ENCODE results near the gene RGS21. TPM values are rescaled to one million over a fixed set of nuclear protein-coding genes. Genes with fewer than 3 reads are reported as not detected.

The RGS21 gene
- total and polyA plus RNA-seq, 2 experiments from 2014 or later = not detected

- Histone ChIP-seq H3K4me1 (ENCODE audit: insufficient read depth) (no peaks in the 10 kb centered on the region), H3K36me3 (replicated peaks; ENCODE audit: insufficient read depth, low read depth) (no peaks in the 10 kb centered on the region), H3K4me2 (no peak overlapping the region), H3K9me3 (ENCODE audit: low read depth) (no peaks in the 10 kb centered on the region), H4K20me1 (ENCODE audit: insufficient read depth, poor library complexity, severe bottlenecking) (no peaks in the 10 kb centered on the region), H3K79me2 (no peaks in the 10 kb centered on the region), H2AFZ (no peak overlapping the region), H3K4me3 (no peak overlapping the region), H3K27ac (no peak overlapping the region), H3K9me2 (replicated peaks; ENCODE audit: insufficient read depth) (no peaks in the 10 kb centered on the region), H3K27me3 (no peaks in the 10 kb centered on the region)
- TF ChIP-seq CTCF (IDR thresholded peaks at IDR 0.05; ENCODE audit: poor library complexity) (no peak), EZH2phosphoT487 (IDR thresholded peaks at IDR 0.05; ENCODE audit: low read depth, severe bottlenecking, unreplicated experiment) (no peak), EZH2 (IDR thresholded peaks at IDR 0.05; ENCODE audit: borderline replicate concordance) (no peak)
- DNase-seq (ENCODE audit: low spot score) = no peak
These were observed 34.8 kb downstream of the RGS21 start for GRCh38 chr1:192351550-192351949.

GRCh38 chr1:192357924-192358323, 41.1 kb downstream of the RGS21 start:
- 73% methylated on average over 4 of the region's 4 CpGs for WGBS (ENCODE audit: low lambda C conversion rate, missing lambda C conversion rate)

GRCh38 chr1:192358402-192358801, 41.6 kb downstream of the RGS21 start:
- Histone ChIP-seq H4K20me1 (ENCODE audit: insufficient read depth, poor library complexity, severe bottlenecking) (no peaks in the 10 kb centered on the region), H3K79me2 (no peaks in the 10 kb centered on the region), H3K9me3 (ENCODE audit: low read depth) (no peaks in the 10 kb centered on the region), H3K36me3 (replicated peaks; ENCODE audit: insufficient read depth, low read depth) (no peaks in the 10 kb centered on the region), H3K4me1 (ENCODE audit: insufficient read depth) (no peaks in the 10 kb centered on the region), H3K4me2 (no peak overlapping the region), H3K4me3 (no peak overlapping the region), H3K27me3 (no peaks in the 10 kb centered on the region), H3K9me2 (replicated peaks; ENCODE audit: insufficient read depth) (no peaks in the 10 kb centered on the region), H2AFZ (no peak overlapping the region), H3K27ac (no peak overlapping the region)
- 88% methylated on average over 3 of the region's 3 CpGs for WGBS (ENCODE audit: low lambda C conversion rate, missing lambda C conversion rate)
- no peak for DNase-seq (ENCODE audit: low spot score)
- no peak for TF ChIP-seq EZH2 (IDR thresholded peaks at IDR 0.05; ENCODE audit: borderline replicate concordance)
- TF ChIP-seq EZH2phosphoT487 (IDR thresholded peaks at IDR 0.05; ENCODE audit: low read depth, severe bottlenecking, unreplicated experiment) = no peak
- no peak for TF ChIP-seq CTCF (IDR thresholded peaks at IDR 0.05; ENCODE audit: poor library complexity)

More at GRCh38 chr1:192357924-192358323, 41.1 kb downstream of the RGS21 start:
- no peaks in the 10 kb centered on the region for H3K9me2 ChIP-seq (replicated peaks; ENCODE audit: insufficient read depth)
- no peaks in the 10 kb centered on the region for H3K4me1 ChIP-seq (ENCODE audit: insufficient read depth)
- H2AFZ ChIP-seq = no peak overlapping the region
- no peaks in the 10 kb centered on the region for H3K9me3 ChIP-seq (ENCODE audit: low read depth)
- no peaks in the 10 kb centered on the region for H3K79me2 ChIP-seq
- no peak overlapping the region for H3K27ac ChIP-seq
- no peak overlapping the region for H3K4me2 ChIP-seq
- no peak for DNase-seq (ENCODE audit: low spot score)
- TF ChIP-seq EZH2 (IDR thresholded peaks at IDR 0.05; ENCODE audit: borderline replicate concordance) (no peak), EZH2phosphoT487 (IDR thresholded peaks at IDR 0.05; ENCODE audit: low read depth, severe bottlenecking, unreplicated experiment) (no peak), CTCF (IDR thresholded peaks at IDR 0.05; ENCODE audit: poor library complexity) (no peak)
- no peaks in the 10 kb centered on the region for H3K27me3 ChIP-seq
- no peaks in the 10 kb centered on the region for H4K20me1 ChIP-seq (ENCODE audit: insufficient read depth, poor library complexity, severe bottlenecking)
- H3K36me3 ChIP-seq (replicated peaks; ENCODE audit: insufficient read depth, low read depth) = no peaks in the 10 kb centered on the region
- no peak overlapping the region for H3K4me3 ChIP-seq

- H3K36me3 ChIP-seq (replicated peaks; ENCODE audit: insufficient read depth, low read depth) = no peaks in the 10 kb centered on the region
- TF ChIP-seq CTCF (IDR thresholded peaks at IDR 0.05; ENCODE audit: poor library complexity) = no peak
- TF ChIP-seq EZH2 (IDR thresholded peaks at IDR 0.05; ENCODE audit: borderline replicate concordance) = no peak
- no peak for TF ChIP-seq EZH2phosphoT487 (IDR thresholded peaks at IDR 0.05; ENCODE audit: low read depth, severe bottlenecking, unreplicated experiment)
- H3K27ac ChIP-seq = no peak overlapping the region
- H3K27me3 ChIP-seq = no peaks in the 10 kb centered on the region
- no peaks in the 10 kb centered on the region for H4K20me1 ChIP-seq (ENCODE audit: insufficient read depth, poor library complexity, severe bottlenecking)
- no peaks in the 10 kb centered on the region for H3K9me3 ChIP-seq (ENCODE audit: low read depth)
- H2AFZ ChIP-seq = no peak overlapping the region
- WGBS (ENCODE audit: low lambda C conversion rate, missing lambda C conversion rate) = 96% methylated on average over 1 of the region's 1 CpG
- H3K4me3 ChIP-seq = no peak overlapping the region
- H3K4me1 ChIP-seq (ENCODE audit: insufficient read depth) = no peaks in the 10 kb centered on the region
- H3K9me2 ChIP-seq (replicated peaks; ENCODE audit: insufficient read depth) = no peaks in the 10 kb centered on the region
- H3K4me2 ChIP-seq = no peak overlapping the region
- no peak for DNase-seq (ENCODE audit: low spot score)
- H3K79me2 ChIP-seq = no peaks in the 10 kb centered on the region
These were observed 42.0 kb downstream of the RGS21 start for GRCh38 chr1:192358822-192359221.

All from hepatocyte (in vitro differentiated cells).